ENCODE data around the gene SLC6A20.

DNA sequence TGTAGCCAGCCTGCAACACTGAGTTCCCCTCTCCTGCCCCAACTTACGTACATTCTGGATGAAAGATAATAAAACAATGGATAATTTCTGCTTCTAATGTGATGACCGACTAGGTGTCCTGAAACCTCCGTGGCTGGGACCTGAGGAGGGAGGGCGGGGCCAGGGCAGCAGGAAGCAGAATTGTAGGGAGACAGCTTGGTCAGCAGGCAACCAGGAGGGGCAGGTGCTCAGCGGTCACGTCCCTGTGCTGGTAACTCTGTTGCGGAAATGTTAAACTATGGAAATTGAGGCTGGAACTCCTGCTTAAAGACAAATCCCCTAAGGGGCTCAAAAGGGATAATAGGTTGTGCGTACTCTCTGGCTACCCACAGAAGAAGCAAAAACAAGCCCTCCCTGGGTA is 30.4 kb downstream of the SLC6A20 start:
- TF ChIP-seq, protein P1, sequence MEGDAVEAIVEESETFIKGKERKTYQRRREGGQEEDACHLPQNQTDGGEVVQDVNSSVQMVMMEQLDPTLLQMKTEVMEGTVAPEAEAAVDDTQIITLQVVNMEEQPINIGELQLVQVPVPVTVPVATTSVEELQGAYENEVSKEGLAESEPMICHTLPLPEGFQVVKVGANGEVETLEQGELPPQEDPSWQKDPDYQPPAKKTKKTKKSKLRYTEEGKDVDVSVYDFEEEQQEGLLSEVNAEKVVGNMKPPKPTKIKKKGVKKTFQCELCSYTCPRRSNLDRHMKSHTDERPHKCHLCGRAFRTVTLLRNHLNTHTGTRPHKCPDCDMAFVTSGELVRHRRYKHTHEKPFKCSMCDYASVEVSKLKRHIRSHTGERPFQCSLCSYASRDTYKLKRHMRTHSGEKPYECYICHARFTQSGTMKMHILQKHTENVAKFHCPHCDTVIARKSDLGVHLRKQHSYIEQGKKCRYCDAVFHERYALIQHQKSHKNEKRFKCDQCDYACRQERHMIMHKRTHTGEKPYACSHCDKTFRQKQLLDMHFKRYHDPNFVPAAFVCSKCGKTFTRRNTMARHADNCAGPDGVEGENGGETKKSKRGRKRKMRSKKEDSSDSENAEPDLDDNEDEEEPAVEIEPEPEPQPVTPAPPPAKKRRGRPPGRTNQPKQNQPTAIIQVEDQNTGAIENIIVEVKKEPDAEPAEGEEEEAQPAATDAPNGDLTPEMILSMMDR (conservative IDR thresholded peaks at IDR 0.05; ENCODE audit: low read depth in 2 of 2): no peak
- TF ChIP-seq EZH2phosphoT487 (IDR thresholded peaks at IDR 0.05; ENCODE audit: unreplicated experiment): no peak
